ENCODE measurements around the gene ZNF329. TPM values are rescaled to one million over a fixed set of nuclear protein-coding genes. Genes with fewer than 3 reads are reported as not detected.

ZNF329 gene
- total RNA-seq, 3 donors from 2014 or later (not counting 1 experiment from before 2014, with no cell fraction given), result 13.0 to 14.9 (median 14.4) TPM

GRCh38 chr19:58118979-58119733 is 31.4 kb downstream of the ZNF329 start:
- Histone ChIP-seq H3K9me3 (ENCODE audit: control insufficient read depth, insufficient read depth, low read length) (peaks cover 82% of the 10 kb centered on the region), H3K4me1 (ENCODE audit: control insufficient read depth, insufficient read depth, low read length) (no peaks in the 10 kb centered on the region), H3K27me3 (ENCODE audit: control insufficient read depth, insufficient read depth, low read length) (peaks cover 4% of the 10 kb centered on the region), H3K4me3 (ENCODE audit: low read length) (no peak overlapping the region), H3K36me3 (ENCODE audit: control insufficient read depth, insufficient read depth, low read length) (no peaks in the 10 kb centered on the region), H3K27ac (ENCODE audit: low read length) (no peak overlapping the region)
- intact Hi-C loops (cut with micrococcal nuclease), result no loop called here
- no peak for ATAC-seq
- Mint-ChIP-seq H3K36me3 (peaks cover 57% of the 10 kb centered on the region), H3K27me3 (ENCODE audit: low read depth in 2 of 2) (peaks cover 0 to 9% of the 10 kb centered on the region in 2 donors), H3K4me3 (no peak overlapping the region), H3K4me1 (peaks cover 0 to 10% of the 10 kb centered on the region in 2 donors), H3K9me3 (peaks cover 15 to 35% of the 10 kb centered on the region in 2 donors), H3K27ac (no peak overlapping the region)
- WGBS (ENCODE audit: insufficient coverage), result 90% methylated on average over 5 of the region's 5 CpGs
- DNase-seq, result no peak
- TF ChIP-seq CTCF (IDR thresholded peaks at IDR 0.05), result no peak

- H3K36me3 Mint-ChIP-seq, result peaks cover 50% of the 10 kb centered on the region
- DNase-seq, result no peak
- Histone ChIP-seq H3K27me3 (ENCODE audit: control insufficient read depth, insufficient read depth, low read length) (peaks cover 4% of the 10 kb centered on the region), H3K27ac (ENCODE audit: low read length) (no peak overlapping the region), H3K4me1 (ENCODE audit: control insufficient read depth, insufficient read depth, low read length) (no peaks in the 10 kb centered on the region), H3K36me3 (ENCODE audit: control insufficient read depth, insufficient read depth, low read length) (no peaks in the 10 kb centered on the region), H3K9me3 (ENCODE audit: control insufficient read depth, insufficient read depth, low read length) (peaks cover 79% of the 10 kb centered on the region), H3K4me3 (ENCODE audit: low read length) (no peak overlapping the region)
- peak overlapping the region; percentile 9 for H3K4me3 Mint-ChIP-seq
- H3K9me3 Mint-ChIP-seq, result peaks cover 13 to 30% of the 10 kb centered on the region in 2 donors
- intact Hi-C loops (cut with micrococcal nuclease), result no loop called here
- H3K27me3 Mint-ChIP-seq (ENCODE audit: low read depth in 2 of 2), result peaks cover 0 to 9% of the 10 kb centered on the region in 2 donors
- 17% methylated on average over 77 of the region's 77 CpGs for WGBS (ENCODE audit: insufficient coverage)
- no peak overlapping the region for H3K27ac Mint-ChIP-seq
- TF ChIP-seq CTCF (IDR thresholded peaks at IDR 0.05), result no peak
- ATAC-seq, result no peak
- H3K4me1 Mint-ChIP-seq, result peaks cover 0 to 10% of the 10 kb centered on the region in 2 donors
Measured at GRCh38 chr19:58117841-58118575, 32.6 kb downstream of the ZNF329 start.

GRCh38 chr19:58108546-58108817 is 42.1 kb downstream of the ZNF329 start:
- H3K4me3 Mint-ChIP-seq, result no peak overlapping the region
- TF ChIP-seq CTCF (IDR thresholded peaks at IDR 0.05), result no peak
- no peak overlapping the region for H3K27ac Mint-ChIP-seq
- no peak for DNase-seq
- no peaks in the 10 kb centered on the region for H3K36me3 ChIP-seq (ENCODE audit: control insufficient read depth, insufficient read depth, low read length)
- no peak overlapping the region for H3K4me3 ChIP-seq (ENCODE audit: low read length)
- peaks cover 61% of the 10 kb centered on the region for H3K9me3 ChIP-seq (ENCODE audit: control insufficient read depth, insufficient read depth, low read length)
- 100% methylated on average over 3 of the region's 3 CpGs for WGBS (ENCODE audit: insufficient coverage)
- no peaks in the 10 kb centered on the region for H3K27me3 ChIP-seq (ENCODE audit: control insufficient read depth, insufficient read depth, low read length)
- no peak overlapping the region for H3K27ac ChIP-seq (ENCODE audit: low read length)
- no peaks in the 10 kb centered on the region for H3K27me3 Mint-ChIP-seq (ENCODE audit: low read depth in 2 of 2)
- H3K9me3 Mint-ChIP-seq, result peaks cover 8 to 18% of the 10 kb centered on the region in 2 donors
- H3K4me1 Mint-ChIP-seq, result no peaks in the 10 kb centered on the region
- peaks cover 43% of the 10 kb centered on the region for H3K36me3 Mint-ChIP-seq
- no peak for ATAC-seq
- no peaks in the 10 kb centered on the region for H3K4me1 ChIP-seq (ENCODE audit: control insufficient read depth, insufficient read depth, low read length)
- intact Hi-C loops (cut with micrococcal nuclease), result no loop called here
